GM12878 (cell line): Measurements from ENCODE around the gene CYB5B.

Experiments used
- BCL3 ChIP-seq: IDR thresholded peaks from 2 replicates; pipeline ENCODE4 v1.6.1; 2011; ENCODE audit warnings: borderline replicate concordance, low read depth, mild to moderate bottlenecking, moderate library complexity, low read length; ENCODE audit not compliant: insufficient read depth, poor library complexity, severe bottlenecking
- BCLAF1 ChIP-seq: fragments of 450-650 bp; IDR thresholded peaks from 2 replicates; pipeline ENCODE4 v1.6.1; 2017; ENCODE audit warnings: antibody characterized with exemption, mild to moderate bottlenecking, moderate library complexity
- CREB1 ChIP-seq: IDR thresholded peaks from 2 replicates; pipeline ENCODE4 v1.6.1; 2012; ENCODE audit warnings: low read depth, mild to moderate bottlenecking, inconsistent platforms
- CTCF ChIP-seq, 3 experiments: IDR thresholded peaks in 2 of 3; conservative IDR thresholded peaks in 1 of 3; 2 replicates each; pipeline ENCODE4 v1.5.1; 2011; ENCODE audit warnings: low read depth in 3 of 3, low read length in 3 of 3, mild to moderate bottlenecking in 3 of 3, control low read depth in 2 of 3, moderate library complexity in 2 of 3, inconsistent platforms in 1 of 3, mixed read lengths in 1 of 3; ENCODE audit not compliant: control insufficient read depth in 2 of 3, insufficient read depth in 1 of 3; ENCODE audit errors: extremely low read depth in 1 of 3
- EZH2 ChIP-seq: IDR thresholded peaks from 2 replicates; pipeline ENCODE4 v1.6.1; 2012; ENCODE audit warnings: low read depth, mild to moderate bottlenecking, control low read depth, inconsistent platforms, low read length, borderline replicate concordance; ENCODE audit not compliant: control insufficient read depth
- HDAC2 ChIP-seq: fragments of 200-600 bp; sonication (generic); IDR thresholded peaks from 2 replicates; pipeline ENCODE4 v1.6.1; 2017
- JUND ChIP-seq: IDR thresholded peaks from 2 replicates; pipeline ENCODE4 v1.6.1; 2012; ENCODE audit warnings: low read depth, mild to moderate bottlenecking, low read length, improper control_type of control experiment, moderate library complexity
- KDM1A ChIP-seq: fragments of 200-600 bp; sonication (generic); IDR thresholded peaks from 2 replicates; pipeline ENCODE4 v1.6.1; 2016; ENCODE audit warnings: borderline replicate concordance
- RAD21 ChIP-seq: IDR thresholded peaks from 2 replicates; pipeline ENCODE4 v1.6.1; 2011; ENCODE audit warnings: mild to moderate bottlenecking, low read depth, low read length, moderate library complexity; ENCODE audit not compliant: insufficient read depth
- RBBP5 ChIP-seq: fragments of 200-600 bp; sonication (generic); conservative IDR thresholded peaks from 2 replicates; pipeline ENCODE4 v1.6.1; 2016
- SIN3A ChIP-seq: IDR thresholded peaks from 2 replicates; pipeline ENCODE4 v1.6.1; 2012; ENCODE audit warnings: low read depth, low read length, improper control_type of control experiment
- YY1 ChIP-seq: IDR thresholded peaks from 2 replicates; pipeline ENCODE4 v1.6.1; 2011; ENCODE audit warnings: low read depth, mild to moderate bottlenecking, low read length

- TF ChIP-seq SIN3A (no peak), YY1 (no peak), CTCF (IDR thresholded peaks at IDR 0.05 in 2 of 3, conservative IDR thresholded peaks at IDR 0.05 in 1 of 3; ENCODE audit: control insufficient read depth in 2 of 3, extremely low read depth in 1 of 3, insufficient read depth in 1 of 3, low read depth in 3 of 3, low read length in 3 of 3) (no peak), BCL3 (no peak), CREB1 (no peak), RAD21 (no peak), EZH2 (no peak), HDAC2 (no peak), KDM1A (no peak), BCLAF1 (no peak), JUND (no peak), RBBP5 (no peak)
Measured at GRCh38 chr16:69382421-69382820, 42.0 kb upstream of the CYB5B start.
